Stimulated activated CD4-positive, alpha-beta T cell treated with anti-CD3 and anti-CD28 coated beads, Interleukin-1b, Interleukin-23, amount 100 ng/mL, for 1 hour (primary cell): ENCODE measurements around the gene PCDHB5.
"Not testable (repeated sequence)": the region's sequence is repeated elsewhere in the genome, so short reads cannot be mapped to it uniquely, and the experiment has no call there.

Experiments used
- DNase-seq, 2 donors: peaks; one replicate each; pipeline ENCODE4 v3.0.0-alpha.2; 2020; ENCODE audit warnings: low read depth in 2 of 2

PCDHB5 gene

GRCh38 chr5:141152096-141152495, 17.1 kb downstream of the PCDHB5 start:
- not testable (repeated sequence) for DNase-seq

GRCh38 chr5:141155540-141156374, 20.8 kb downstream of the PCDHB5 start:
- DNase-seq: no peak

- not testable (repeated sequence) for DNase-seq
Measured at GRCh38 chr5:141157356-141157755, 22.4 kb downstream of the PCDHB5 start.

GRCh38 chr5:141157901-141158300, 22.9 kb downstream of the PCDHB5 start:
- not testable (repeated sequence) for DNase-seq

- no peak for DNase-seq
Measured at GRCh38 chr5:141172381-141173204, 37.6 kb downstream of the PCDHB5 start, which contains the start of gene PCDHB7. PCDHB7 (plus strand) TSS chr5:141172644; CDS start chr5:141172836, 192 bp downstream.

GRCh38 chr5:141174291-141175104, 39.5 kb downstream of the PCDHB5 start:
- DNase-seq: not testable (repeated sequence)

GRCh38 chr5:141175933-141176332, 40.9 kb downstream of the PCDHB5 start:
- DNase-seq: no peak

- DNase-seq: not testable (repeated sequence)
Measured at GRCh38 chr5:141177577-141178191, 42.7 kb downstream of the PCDHB5 start, which contains the start of gene PCDHB8. PCDHB8 (plus strand) TSS chr5:141177790; CDS start chr5:141178035, 245 bp downstream.

- not testable (repeated sequence) for DNase-seq
Measured at GRCh38 chr5:141179371-141179770, 44.4 kb downstream of the PCDHB5 start.

- DNase-seq: not testable (repeated sequence)
Measured at GRCh38 chr5:141179876-141180275, 44.9 kb downstream of the PCDHB5 start.

GRCh38 chr5:141180313-141180712, 45.3 kb downstream of the PCDHB5 start:
- DNase-seq: no peak

GRCh38 chr5:141182248-141182647, 47.2 kb downstream of the PCDHB5 start, which contains the start of gene PCDHB16:
PCDHB16 (plus strand) TSS chr5:141182387; CDS start chr5:141182560, 173 bp downstream.
- no peak for DNase-seq

GRCh38 chr5:141184117-141184855, 49.3 kb downstream of the PCDHB5 start:
- not testable (repeated sequence) for DNase-seq

GRCh38 chr5:141186897-141187512, 52.0 kb downstream of the PCDHB5 start, which contains the start of gene PCDHB9:
PCDHB9 (plus strand) TSS chr5:141187161; CDS start chr5:141187319, 158 bp downstream.
- DNase-seq: peak in 1 of 2 donors; percentile 16
